Fibroblast of lung (primary cell): ENCODE measurements around the gene SORCS2. TPM values are rescaled to one million over a fixed set of nuclear protein-coding genes. Genes with fewer than 3 reads are reported as not detected.

ENCODE experiments used
- DNase-seq, 2 donors: peaks; one replicate each; pipeline versions ENCODE4 v3.0.0 to v3.0.0-alpha.2; 2010; ENCODE audit warnings: low read depth in 2 of 2
- H2AFZ ChIP-seq: 2 replicates; pipeline ENCODE4 v1.5.1; 2012; ENCODE audit warnings: low read length, control low read depth, inconsistent platforms
- H3K27ac ChIP-seq: 2 replicates; pipeline ENCODE4 v1.5.1; 2011; ENCODE audit warnings: low read length, control low read depth; ENCODE audit not compliant: insufficient read depth
- H3K27me3 ChIP-seq: 2 replicates; pipeline ENCODE4 v1.5.1; 2011; ENCODE audit warnings: mild to moderate bottlenecking, low read length; ENCODE audit not compliant: control insufficient read depth, insufficient read depth
- H3K36me3 ChIP-seq: 2 replicates; pipeline ENCODE4 v1.5.1; 2011; ENCODE audit warnings: low read length; ENCODE audit not compliant: control insufficient read depth, insufficient read depth
- H3K4me1 ChIP-seq: 2 replicates; pipeline ENCODE4 v1.5.1; 2011; ENCODE audit warnings: low read length; ENCODE audit not compliant: control insufficient read depth, insufficient read depth; ENCODE audit errors: extremely low read depth
- H3K4me2 ChIP-seq: 2 replicates; pipeline ENCODE4 v1.5.1; 2011; ENCODE audit warnings: low read length, control low read depth; ENCODE audit not compliant: insufficient read depth; ENCODE audit errors: extremely low read depth
- H3K4me3 ChIP-seq, 4 experiments: fragments of 200-600 bp in 1 of 4; sonication (generic) in 1 of 4; replicated peaks in 1 of 4; 2 replicates each; pipeline ENCODE4 v1.5.1; 2011 to 2016; ENCODE audit warnings: low read length in 4 of 4, low read depth in 3 of 4, mild to moderate bottlenecking in 3 of 4, control low read depth in 2 of 4, inconsistent platforms in 1 of 4, mixed read lengths in 1 of 4; ENCODE audit not compliant: insufficient read depth in 1 of 4; ENCODE audit errors: control extremely low read depth in 1 of 4
- H3K79me2 ChIP-seq: 2 replicates; pipeline ENCODE4 v1.5.1; 2012; ENCODE audit warnings: mild to moderate bottlenecking, low read length, inconsistent platforms; ENCODE audit not compliant: control insufficient read depth, insufficient read depth
- H3K9ac ChIP-seq: 2 replicates; pipeline ENCODE4 v1.5.1; 2011; ENCODE audit warnings: mild to moderate bottlenecking, low read length, control low read depth; ENCODE audit not compliant: insufficient read depth
- H3K9me3 ChIP-seq: 2 replicates; pipeline ENCODE4 v1.5.1; 2012; ENCODE audit warnings: low read depth, low read length; ENCODE audit not compliant: control insufficient read depth, insufficient read depth
- H4K20me1 ChIP-seq: 2 replicates; pipeline ENCODE4 v1.5.1; 2011; ENCODE audit warnings: low read length; ENCODE audit not compliant: control insufficient read depth, insufficient read depth; ENCODE audit errors: extremely low read depth
- EZH2 ChIP-seq: IDR thresholded peaks from 2 replicates; pipeline ENCODE4 v1.5.1; 2012; ENCODE audit warnings: low read length, control low read depth, mild to moderate bottlenecking; ENCODE audit errors: missing control alignments
- polyA plus RNA-seq, 2 donors: library from polyadenylated mRNA; depleted of rRNA in 1 of 2; stranded (reverse) in 1 of 2; unstranded in 1 of 2; fragments of >200 nt; gene quantifications; 2 replicates each; pipeline ENCODE4 v1.2.1, GENCODE V29; 2011 to 2012; ENCODE audit warnings: missing spikeins in 1 of 2
- total RNA-seq: library from RNA; depleted of rRNA; stranded (reverse); fragments of >200 nt; gene quantifications from 2 replicates; pipeline ENCODE4 v1.2.1, GENCODE V29; 2014
- TF ChIP-seq, protein P1 (sequence below), 2 donors: IDR thresholded peaks in 1 of 2; conservative IDR thresholded peaks in 1 of 2; 1 replicate in 1 of 2; 2 replicates in 1 of 2; pipeline ENCODE4 v1.5.1; 2011 to 2012; ENCODE audit warnings: low read length in 2 of 2, control low read depth in 1 of 2, inconsistent platforms in 1 of 2, low read depth in 1 of 2, mild to moderate bottlenecking in 1 of 2

SORCS2 gene
- total and polyA plus RNA-seq, 2 donors (not counting 1 experiment from before 2014, with no cell fraction given) = 0.17 to 0.41 TPM

DNA sequence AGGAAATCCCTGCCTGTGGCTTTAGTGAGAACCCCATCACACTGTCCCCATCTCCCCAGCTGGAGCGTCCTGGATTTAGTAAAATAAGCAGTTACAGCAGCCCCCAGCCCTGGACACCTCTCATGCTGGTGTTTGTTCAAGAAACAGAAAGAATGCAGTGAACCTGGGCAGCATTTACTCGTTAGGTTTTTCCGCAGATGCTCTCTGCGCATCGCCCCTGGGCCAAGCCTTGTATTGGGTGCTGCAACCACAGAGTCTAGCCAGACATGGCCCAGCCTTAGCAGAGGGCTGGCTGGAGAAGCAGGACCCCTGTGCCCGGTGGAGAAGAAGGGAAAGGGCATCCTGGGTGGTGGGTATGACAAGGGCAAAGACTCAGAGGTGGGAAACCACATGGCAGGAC, 378.7 kb downstream of the SORCS2 start:
- H4K20me1 ChIP-seq = no peaks in the 10 kb centered on the region
- no peak overlapping the region for H3K4me3 ChIP-seq
- no peak for DNase-seq
- no peaks in the 10 kb centered on the region for H3K79me2 ChIP-seq
- H3K27me3 ChIP-seq = no peaks in the 10 kb centered on the region
- no peak overlapping the region for H3K4me2 ChIP-seq
- no peaks in the 10 kb centered on the region for H3K36me3 ChIP-seq
- H3K27ac ChIP-seq = no peak overlapping the region
- H3K9me3 ChIP-seq = no peaks in the 10 kb centered on the region
- TF ChIP-seq, protein P1, sequence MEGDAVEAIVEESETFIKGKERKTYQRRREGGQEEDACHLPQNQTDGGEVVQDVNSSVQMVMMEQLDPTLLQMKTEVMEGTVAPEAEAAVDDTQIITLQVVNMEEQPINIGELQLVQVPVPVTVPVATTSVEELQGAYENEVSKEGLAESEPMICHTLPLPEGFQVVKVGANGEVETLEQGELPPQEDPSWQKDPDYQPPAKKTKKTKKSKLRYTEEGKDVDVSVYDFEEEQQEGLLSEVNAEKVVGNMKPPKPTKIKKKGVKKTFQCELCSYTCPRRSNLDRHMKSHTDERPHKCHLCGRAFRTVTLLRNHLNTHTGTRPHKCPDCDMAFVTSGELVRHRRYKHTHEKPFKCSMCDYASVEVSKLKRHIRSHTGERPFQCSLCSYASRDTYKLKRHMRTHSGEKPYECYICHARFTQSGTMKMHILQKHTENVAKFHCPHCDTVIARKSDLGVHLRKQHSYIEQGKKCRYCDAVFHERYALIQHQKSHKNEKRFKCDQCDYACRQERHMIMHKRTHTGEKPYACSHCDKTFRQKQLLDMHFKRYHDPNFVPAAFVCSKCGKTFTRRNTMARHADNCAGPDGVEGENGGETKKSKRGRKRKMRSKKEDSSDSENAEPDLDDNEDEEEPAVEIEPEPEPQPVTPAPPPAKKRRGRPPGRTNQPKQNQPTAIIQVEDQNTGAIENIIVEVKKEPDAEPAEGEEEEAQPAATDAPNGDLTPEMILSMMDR (conservative IDR thresholded peaks at IDR 0.05 in 1 of 2, IDR thresholded peaks at IDR 0.05 in 1 of 2; ENCODE audit: low read depth in 1 of 2, low read length in 2 of 2) = no peak
- TF ChIP-seq EZH2 = no peak
- no peak overlapping the region for H2AFZ ChIP-seq
- H3K9ac ChIP-seq = no peak overlapping the region
- no peaks in the 10 kb centered on the region for H3K4me1 ChIP-seq

DNA sequence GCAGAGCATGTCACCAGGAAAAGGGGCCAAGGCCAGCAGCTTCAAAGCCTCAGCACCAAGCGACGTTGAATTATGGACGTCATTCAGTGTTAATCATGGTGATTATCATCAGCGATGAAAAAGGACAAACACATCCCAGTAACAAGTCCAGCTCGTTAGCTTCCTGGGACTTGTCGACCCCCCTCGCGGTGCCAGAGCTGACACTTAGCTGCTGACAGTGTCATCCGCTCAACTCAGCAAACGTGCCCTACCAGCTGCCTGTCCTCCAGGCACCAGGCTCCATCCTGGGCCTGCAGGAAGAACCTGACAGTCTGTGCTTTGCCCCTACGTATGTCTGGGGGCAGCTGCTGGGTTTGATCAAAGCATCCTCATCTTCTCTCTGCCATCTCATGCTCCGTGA, 379.4 kb downstream of the SORCS2 start:
- H3K79me2 ChIP-seq = no peaks in the 10 kb centered on the region
- no peaks in the 10 kb centered on the region for H3K4me1 ChIP-seq
- H3K4me3 ChIP-seq = no peak overlapping the region
- H3K27me3 ChIP-seq = no peaks in the 10 kb centered on the region
- H3K27ac ChIP-seq = no peak overlapping the region
- no peak overlapping the region for H3K9ac ChIP-seq
- no peaks in the 10 kb centered on the region for H3K36me3 ChIP-seq
- H3K4me2 ChIP-seq = no peak overlapping the region
- TF ChIP-seq, protein P1 (conservative IDR thresholded peaks at IDR 0.05 in 1 of 2, IDR thresholded peaks at IDR 0.05 in 1 of 2; ENCODE audit: low read depth in 1 of 2, low read length in 2 of 2) = no peak
- TF ChIP-seq EZH2 = no peak
- no peak for DNase-seq
- no peaks in the 10 kb centered on the region for H3K9me3 ChIP-seq
- H4K20me1 ChIP-seq = no peaks in the 10 kb centered on the region
- H2AFZ ChIP-seq = no peak overlapping the region

DNA sequence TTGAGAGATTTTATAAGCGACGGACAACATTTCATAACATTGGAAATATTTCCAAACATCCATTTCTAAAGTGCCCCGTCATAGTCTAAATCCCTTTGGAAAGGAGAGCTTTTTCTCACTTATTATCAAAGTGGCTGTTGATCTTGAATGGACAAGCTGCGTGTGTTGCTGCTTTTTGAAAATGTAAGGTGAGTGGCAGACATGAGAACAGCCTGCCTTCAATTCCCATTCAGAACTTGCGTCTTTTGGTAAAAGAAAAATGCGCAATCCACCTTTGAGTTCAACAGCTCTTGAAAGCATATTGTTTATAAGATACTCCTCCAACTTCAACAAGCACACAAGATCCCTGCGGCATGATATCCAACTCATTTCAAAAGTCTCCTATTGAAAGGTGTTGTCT, 380.6 kb downstream of the SORCS2 start:
- TF ChIP-seq, protein P1 (conservative IDR thresholded peaks at IDR 0.05 in 1 of 2, IDR thresholded peaks at IDR 0.05 in 1 of 2; ENCODE audit: low read depth in 1 of 2, low read length in 2 of 2) = no peak
- TF ChIP-seq EZH2 = no peak
- H3K27me3 ChIP-seq = no peaks in the 10 kb centered on the region
- no peak overlapping the region for H3K4me3 ChIP-seq
- H3K9me3 ChIP-seq = no peaks in the 10 kb centered on the region
- no peaks in the 10 kb centered on the region for H3K4me1 ChIP-seq
- H3K4me2 ChIP-seq = no peak overlapping the region
- no peak for DNase-seq
- H3K27ac ChIP-seq = no peak overlapping the region
- H3K9ac ChIP-seq = no peak overlapping the region
- H3K36me3 ChIP-seq = no peaks in the 10 kb centered on the region
- H2AFZ ChIP-seq = no peak overlapping the region
- no peaks in the 10 kb centered on the region for H3K79me2 ChIP-seq
- no peaks in the 10 kb centered on the region for H4K20me1 ChIP-seq
